ENCODE results near the gene PLA2R1.
"Not testable (repeated sequence)": the region's sequence is repeated elsewhere in the genome, so short reads cannot be mapped to it uniquely, and the experiment has no call there.

The PLA2R1 gene

DNA sequence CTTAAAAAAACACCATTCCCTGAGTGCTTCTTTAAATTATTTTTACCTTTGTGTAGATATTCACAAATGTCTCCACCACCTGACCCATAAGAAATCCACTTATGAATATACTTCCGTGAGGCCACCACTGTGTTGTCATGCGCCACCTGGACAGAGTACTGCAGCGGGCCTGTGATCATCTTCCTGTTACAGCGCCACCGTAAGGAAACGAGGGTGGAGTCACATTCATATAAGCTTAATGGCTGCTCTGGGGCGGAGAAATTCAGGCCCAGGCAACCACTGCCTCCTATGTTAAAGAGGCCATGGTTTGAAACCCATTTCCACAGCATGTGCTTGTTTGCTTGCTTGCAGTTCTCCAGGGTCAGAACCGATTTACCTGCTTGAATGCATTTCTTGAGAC, 17.7 kb downstream of the PLA2R1 start:
- no CpG with 5 or more reads among the region's 8 CpGs for WGBS (ENCODE audit: extremely low coverage, insufficient coverage, low lambda C conversion rate)

DNA sequence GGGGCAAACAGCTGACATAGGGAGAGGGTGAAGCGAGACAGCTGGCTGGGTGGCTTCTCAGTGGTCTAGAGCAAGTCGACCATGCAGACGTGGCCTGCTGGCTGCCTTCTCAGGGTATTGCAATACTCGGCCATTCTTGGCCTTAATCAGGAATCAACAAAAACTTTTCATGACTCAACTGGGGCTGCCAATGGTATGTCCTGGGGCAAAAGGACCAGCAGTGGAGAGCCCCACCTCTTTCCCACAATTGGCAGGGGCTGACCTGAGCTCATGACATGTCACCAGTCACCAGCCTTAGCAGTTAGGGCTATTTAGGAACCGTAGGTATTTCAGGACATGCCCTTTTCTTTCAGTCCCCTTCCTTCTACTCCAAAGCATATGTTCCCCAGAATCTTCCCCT, 19.1 kb downstream of the PLA2R1 start:
- Histone ChIP-seq H3K18ac (ENCODE audit: low read length) (no peak overlapping the region), H3K79me1 (ENCODE audit: low read length) (no peaks in the 10 kb centered on the region), H2BK120ac (ENCODE audit: low read depth, low read length) (no peak overlapping the region), H2BK15ac (replicated peaks; ENCODE audit: low read depth) (no peak overlapping the region), H3K4me3 (ENCODE audit: low read length) (no peak overlapping the region), H3K79me2 (ENCODE audit: control insufficient read depth, insufficient read depth, low read length) (no peaks in the 10 kb centered on the region), H2AK5ac (ENCODE audit: low read length) (no peak overlapping the region), H3K4ac (ENCODE audit: low read depth, low read length) (no peak overlapping the region), H3K36me3 (ENCODE audit: control insufficient read depth, insufficient read depth, low read length) (no peaks in the 10 kb centered on the region), H4K5ac (ENCODE audit: low read length) (no peak overlapping the region), H4K8ac (ENCODE audit: low read depth, low read length) (no peak overlapping the region), H3K56ac (ENCODE audit: low read length) (no peak overlapping the region), H3K23ac (ENCODE audit: low read length) (no peak overlapping the region), H3K9ac (ENCODE audit: low read length) (no peak overlapping the region), H3K4me2 (ENCODE audit: low read length) (no peak overlapping the region), H3K27me3 (ENCODE audit: insufficient read depth, low read length, poor library complexity) (no peaks in the 10 kb centered on the region), H3K4me1 (ENCODE audit: control insufficient read depth, low read depth, low read length) (no peaks in the 10 kb centered on the region), H3K27ac (ENCODE audit: low read depth, low read length) (no peak overlapping the region), H2BK5ac (ENCODE audit: low read length) (no peak overlapping the region)
- DNase-seq = peak; percentile 45
- WGBS (ENCODE audit: extremely low coverage, insufficient coverage, low lambda C conversion rate) = no CpG with 5 or more reads among the region's 5 CpGs

More for the DNA sequence above, 17.7 kb downstream of the PLA2R1 start:
- Histone ChIP-seq H3K4ac (ENCODE audit: low read depth, low read length) (no peak overlapping the region), H3K79me2 (ENCODE audit: control insufficient read depth, insufficient read depth, low read length) (no peaks in the 10 kb centered on the region), H2BK5ac (ENCODE audit: low read length) (no peak overlapping the region), H3K4me3 (ENCODE audit: low read length) (no peak overlapping the region), H3K79me1 (ENCODE audit: low read length) (no peaks in the 10 kb centered on the region), H3K4me1 (ENCODE audit: control insufficient read depth, low read depth, low read length) (no peaks in the 10 kb centered on the region), H3K23ac (ENCODE audit: low read length) (no peak overlapping the region), H3K4me2 (ENCODE audit: low read length) (no peak overlapping the region), H3K9ac (ENCODE audit: low read length) (no peak overlapping the region), H3K56ac (ENCODE audit: low read length) (no peak overlapping the region), H2BK120ac (ENCODE audit: low read depth, low read length) (no peak overlapping the region), H2BK15ac (replicated peaks; ENCODE audit: low read depth) (no peak overlapping the region), H3K27ac (ENCODE audit: low read depth, low read length) (no peak overlapping the region), H3K18ac (ENCODE audit: low read length) (no peak overlapping the region), H4K8ac (ENCODE audit: low read depth, low read length) (no peak overlapping the region), H3K36me3 (ENCODE audit: control insufficient read depth, insufficient read depth, low read length) (no peaks in the 10 kb centered on the region), H3K27me3 (ENCODE audit: insufficient read depth, low read length, poor library complexity) (no peaks in the 10 kb centered on the region), H2AK5ac (ENCODE audit: low read length) (no peak overlapping the region), H4K5ac (ENCODE audit: low read length) (no peak overlapping the region)
- no peak for DNase-seq

DNA sequence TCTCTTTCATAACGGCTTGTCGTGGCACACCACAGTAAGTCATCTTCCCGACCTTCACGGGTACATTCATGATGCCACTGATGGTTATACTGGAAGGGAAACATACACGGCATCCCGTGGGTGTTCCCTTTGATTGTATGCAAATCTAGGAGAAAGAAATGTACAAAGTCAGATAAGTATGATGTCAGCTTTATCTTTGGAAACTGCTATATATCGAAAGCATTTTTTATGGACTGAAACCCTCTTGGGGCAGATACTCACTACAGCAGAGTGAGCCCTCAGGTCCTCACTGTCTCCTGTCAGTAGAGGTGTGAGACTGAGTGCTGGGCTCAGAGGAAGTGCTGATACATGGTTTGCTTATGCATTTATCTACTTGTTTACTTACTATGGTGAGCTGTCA, 20.4 kb downstream of the PLA2R1 start:
- WGBS (ENCODE audit: extremely low coverage, insufficient coverage, low lambda C conversion rate) = no CpG with 5 or more reads among the region's 7 CpGs
- H3K56ac ChIP-seq (ENCODE audit: low read length) = no peak overlapping the region

DNA sequence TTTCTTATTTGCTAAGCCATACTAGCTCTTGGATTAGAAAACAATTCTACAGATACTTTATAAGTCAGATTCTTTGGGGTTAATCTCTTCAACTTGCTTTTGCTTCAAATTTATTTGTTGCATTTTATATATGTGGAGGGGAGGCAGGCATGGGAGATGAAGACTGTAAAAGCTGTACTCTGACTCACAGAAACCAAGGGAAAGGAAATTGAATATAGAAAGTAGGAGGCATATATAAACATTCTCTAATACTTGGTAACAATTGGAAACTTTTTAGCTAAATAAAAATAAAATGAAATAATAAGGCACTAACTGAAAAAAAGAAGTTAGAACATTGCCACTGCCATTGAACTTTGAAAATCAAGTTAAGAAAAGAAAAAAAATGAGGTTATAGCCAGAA, 21.3 kb downstream of the PLA2R1 start:
- Histone ChIP-seq H3K4me3 (ENCODE audit: low read length) (no peak overlapping the region), H3K27ac (ENCODE audit: low read depth, low read length) (no peak overlapping the region), H2BK15ac (replicated peaks; ENCODE audit: low read depth) (no peak overlapping the region), H2BK5ac (ENCODE audit: low read length) (no peak overlapping the region), H3K27me3 (ENCODE audit: insufficient read depth, low read length, poor library complexity) (no peaks in the 10 kb centered on the region), H3K4ac (ENCODE audit: low read depth, low read length) (no peak overlapping the region), H3K36me3 (ENCODE audit: control insufficient read depth, insufficient read depth, low read length) (no peaks in the 10 kb centered on the region), H3K9ac (ENCODE audit: low read length) (no peak overlapping the region), H2AK5ac (ENCODE audit: low read length) (no peak overlapping the region), H3K4me1 (ENCODE audit: control insufficient read depth, low read depth, low read length) (no peaks in the 10 kb centered on the region), H3K18ac (ENCODE audit: low read length) (no peak overlapping the region), H3K23ac (ENCODE audit: low read length) (no peak overlapping the region), H3K79me1 (ENCODE audit: low read length) (no peaks in the 10 kb centered on the region), H3K56ac (ENCODE audit: low read length) (no peak overlapping the region), H3K79me2 (ENCODE audit: control insufficient read depth, insufficient read depth, low read length) (no peaks in the 10 kb centered on the region), H2BK120ac (ENCODE audit: low read depth, low read length) (no peak overlapping the region), H3K4me2 (ENCODE audit: low read length) (no peak overlapping the region), H4K5ac (ENCODE audit: low read length) (no peak overlapping the region), H4K8ac (ENCODE audit: low read depth, low read length) (no peak overlapping the region)
- DNase-seq = no peak

More for the DNA sequence above, 20.4 kb downstream of the PLA2R1 start:
- no peak for DNase-seq
- no peaks in the 10 kb centered on the region for H3K79me2 ChIP-seq (ENCODE audit: control insufficient read depth, insufficient read depth, low read length)
- H3K4me3 ChIP-seq (ENCODE audit: low read length) = no peak overlapping the region
- H3K4me1 ChIP-seq (ENCODE audit: control insufficient read depth, low read depth, low read length) = no peaks in the 10 kb centered on the region
- H2BK5ac ChIP-seq (ENCODE audit: low read length) = no peak overlapping the region
- H4K5ac ChIP-seq (ENCODE audit: low read length) = no peak overlapping the region
- no peak overlapping the region for H2BK15ac ChIP-seq (replicated peaks; ENCODE audit: low read depth)
- H3K18ac ChIP-seq (ENCODE audit: low read length) = no peak overlapping the region
- H3K4ac ChIP-seq (ENCODE audit: low read depth, low read length) = no peak overlapping the region
- no peak overlapping the region for H3K23ac ChIP-seq (ENCODE audit: low read length)
- no peaks in the 10 kb centered on the region for H3K79me1 ChIP-seq (ENCODE audit: low read length)
- H3K9ac ChIP-seq (ENCODE audit: low read length) = no peak overlapping the region
- no peaks in the 10 kb centered on the region for H3K27me3 ChIP-seq (ENCODE audit: insufficient read depth, low read length, poor library complexity)
- no peak overlapping the region for H4K8ac ChIP-seq (ENCODE audit: low read depth, low read length)
- no peak overlapping the region for H3K4me2 ChIP-seq (ENCODE audit: low read length)
- no peak overlapping the region for H2AK5ac ChIP-seq (ENCODE audit: low read length)
- no peak overlapping the region for H3K27ac ChIP-seq (ENCODE audit: low read depth, low read length)
- H2BK120ac ChIP-seq (ENCODE audit: low read depth, low read length) = no peak overlapping the region
- no peaks in the 10 kb centered on the region for H3K36me3 ChIP-seq (ENCODE audit: control insufficient read depth, insufficient read depth, low read length)

DNA sequence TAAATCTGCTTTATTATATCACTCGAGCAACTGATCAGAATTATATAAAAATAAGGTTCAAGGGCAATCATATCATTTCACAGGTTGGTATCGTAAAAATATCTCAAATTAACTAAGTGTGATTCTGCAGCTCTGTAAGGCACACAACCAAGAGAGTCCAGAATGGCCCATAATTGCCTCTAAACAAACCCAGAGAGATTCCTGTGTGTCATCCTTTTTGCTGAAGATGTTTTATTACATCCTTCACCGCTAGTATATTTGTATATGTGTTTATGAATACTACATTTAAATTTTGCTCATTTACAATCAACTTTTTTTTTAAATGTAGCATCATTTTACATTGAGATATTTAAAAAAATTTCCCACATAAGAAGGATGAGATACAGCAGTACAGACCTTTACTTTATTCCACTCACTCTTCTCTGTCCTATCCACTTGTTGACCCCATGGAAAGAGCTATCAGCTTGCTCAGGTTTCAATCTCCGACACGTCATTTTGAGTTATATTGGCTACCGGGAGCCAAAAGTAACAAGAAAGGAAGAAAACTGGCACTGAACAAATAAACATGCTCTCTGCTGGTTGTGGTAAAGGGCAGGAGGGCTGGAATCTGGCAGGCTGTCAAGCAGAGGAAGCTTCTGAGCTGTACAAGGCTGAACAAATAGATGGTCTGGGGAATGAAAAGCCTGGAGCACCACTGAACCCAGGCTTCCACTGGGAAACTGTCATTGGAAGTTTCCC, 23.1 kb downstream of the PLA2R1 start:
- no peaks in the 10 kb centered on the region for H3K79me2 ChIP-seq (ENCODE audit: control insufficient read depth, insufficient read depth, low read length)
- H3K9ac ChIP-seq (ENCODE audit: low read length) = no peak overlapping the region
- no peak overlapping the region for H2BK120ac ChIP-seq (ENCODE audit: low read depth, low read length)
- no peak overlapping the region for H2BK15ac ChIP-seq (replicated peaks; ENCODE audit: low read depth)
- no peak overlapping the region for H2BK5ac ChIP-seq (ENCODE audit: low read length)
- no peaks in the 10 kb centered on the region for H3K27me3 ChIP-seq (ENCODE audit: insufficient read depth, low read length, poor library complexity)
- H3K4me1 ChIP-seq (ENCODE audit: control insufficient read depth, low read depth, low read length) = no peaks in the 10 kb centered on the region
- H4K8ac ChIP-seq (ENCODE audit: low read depth, low read length) = no peak overlapping the region
- H2AK5ac ChIP-seq (ENCODE audit: low read length) = no peak overlapping the region
- no peak overlapping the region for H3K27ac ChIP-seq (ENCODE audit: low read depth, low read length)
- no peak overlapping the region for H3K4me3 ChIP-seq (ENCODE audit: low read length)
- no CpG with 5 or more reads among the region's 6 CpGs for WGBS (ENCODE audit: extremely low coverage, insufficient coverage, low lambda C conversion rate)
- no peak overlapping the region for H3K4ac ChIP-seq (ENCODE audit: low read depth, low read length)
- H4K5ac ChIP-seq (ENCODE audit: low read length) = no peak overlapping the region
- H3K18ac ChIP-seq (ENCODE audit: low read length) = no peak overlapping the region
- no peak overlapping the region for H3K23ac ChIP-seq (ENCODE audit: low read length)
- H3K4me2 ChIP-seq (ENCODE audit: low read length) = no peak overlapping the region
- no peaks in the 10 kb centered on the region for H3K36me3 ChIP-seq (ENCODE audit: control insufficient read depth, insufficient read depth, low read length)
- H3K79me1 ChIP-seq (ENCODE audit: low read length) = no peaks in the 10 kb centered on the region
- H3K56ac ChIP-seq (ENCODE audit: low read length) = no peak overlapping the region
- no peak for DNase-seq

DNA sequence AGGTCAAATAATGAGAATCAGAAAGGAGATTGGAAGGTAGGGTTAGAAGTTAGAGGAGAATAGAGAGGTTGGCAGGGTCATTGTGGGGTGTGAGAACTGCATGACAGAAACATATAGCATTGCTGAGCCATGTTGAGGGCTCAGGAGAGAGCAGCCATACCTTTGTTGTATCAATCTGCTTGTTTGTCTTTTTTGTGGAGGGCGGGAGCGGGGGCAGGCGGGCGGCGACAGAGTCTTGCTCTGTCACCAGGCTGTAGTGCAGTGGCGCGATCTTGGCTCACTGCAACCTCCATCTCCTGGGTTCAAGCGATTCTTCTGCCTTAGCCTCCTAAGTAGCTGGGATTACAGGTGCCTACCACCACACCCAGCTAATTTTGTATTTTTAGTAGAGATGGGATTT, 23.8 kb downstream of the PLA2R1 start:
- H3K9ac ChIP-seq (ENCODE audit: low read length); H3K4me1 ChIP-seq (ENCODE audit: control insufficient read depth, low read depth, low read length); H3K36me3 ChIP-seq (ENCODE audit: control insufficient read depth, insufficient read depth, low read length); H3K18ac ChIP-seq (ENCODE audit: low read length); H3K4me3 ChIP-seq (ENCODE audit: low read length); H2AK5ac ChIP-seq (ENCODE audit: low read length); H2BK15ac ChIP-seq (replicated peaks; ENCODE audit: low read depth); H3K56ac ChIP-seq (ENCODE audit: low read length); H3K23ac ChIP-seq (ENCODE audit: low read length); H3K27ac ChIP-seq (ENCODE audit: low read depth, low read length); H3K4me2 ChIP-seq (ENCODE audit: low read length); H3K4ac ChIP-seq (ENCODE audit: low read depth, low read length); H4K8ac ChIP-seq (ENCODE audit: low read depth, low read length); DNase-seq; H3K79me2 ChIP-seq (ENCODE audit: control insufficient read depth, insufficient read depth, low read length); H3K27me3 ChIP-seq (ENCODE audit: insufficient read depth, low read length, poor library complexity); H2BK5ac ChIP-seq (ENCODE audit: low read length); H3K79me1 ChIP-seq (ENCODE audit: low read length); H2BK120ac ChIP-seq (ENCODE audit: low read depth, low read length); H4K5ac ChIP-seq (ENCODE audit: low read length): not testable (repeated sequence)
- no CpG with 5 or more reads among the region's 8 CpGs for WGBS (ENCODE audit: extremely low coverage, insufficient coverage, low lambda C conversion rate)

All from mesendoderm (in vitro differentiated cells).